GM12878 (cell line): ENCODE results near the gene LDLRAD4. TPM values are rescaled to one million over a fixed set of nuclear protein-coding genes. Genes with fewer than 3 reads are reported as not detected.

ENCODE experiments used
- ATAC-seq: fragments of 200-7000 bp; cut with Tn5 transposase; 3 replicates; pipeline ENCODE4 v1.9.1; 2020; ENCODE audit warnings: mild to moderate bottlenecking, moderate library complexity
- BruUV-seq: library from RNA; stranded (reverse); fragments of 400-500 nt; replicated peaks from 2 replicates; lab custom pipeline; 2021; lab: Mats Ljungman, UMichigan
- CTCF ChIA-PET: fragments of 300-600 bp; sonication (Branson Sonifier 250); formaldehyde crosslinking; extraction: SDS; loops from one replicate; lab custom pipeline; 2021; ENCODE audit warnings: inconsistent platforms; lab: Yijun Ruan, JAX
- POLR2A ChIA-PET: fragments of 350-600 bp; formaldehyde crosslinking; extraction: SDS; loops from one replicate; lab custom pipeline; 2021; ENCODE audit warnings: inconsistent platforms; lab: Charles Lee
- RAD21 ChIA-PET: fragments of 300-600 bp; sonication (Branson Sonifier 250); formaldehyde crosslinking; loops from one replicate; lab custom pipeline; 2023; ENCODE audit warnings: antibody characterized with exemption; ENCODE audit not compliant: unreplicated experiment; lab: Charles Lee
- SMC1A ChIA-PET: fragments of 300-600 bp; sonication (Branson Sonifier 250); formaldehyde crosslinking; loops from one replicate; lab custom pipeline; 2023; ENCODE audit not compliant: unreplicated experiment, uncharacterized antibody; lab: Charles Lee
- DNase-seq: peaks from one replicate; pipeline ENCODE4 v3.0.0-alpha.2; 2011; ENCODE audit warnings: low read depth, low spot score
- FAIRE-seq: peaks from 3 replicates; lab custom pipeline; 2011; peaks lifted over from hg19 to GRCh38; lab: Jason Lieb, UNC
- H2AFZ ChIP-seq: 2 replicates; pipeline ENCODE4 v1.6.0; 2011; ENCODE audit warnings: low read depth, low read length, control low read depth; ENCODE audit not compliant: control insufficient read depth
- H3K27ac ChIP-seq: 2 replicates; pipeline ENCODE4 v1.5.1; 2011; ENCODE audit warnings: control low read depth; ENCODE audit not compliant: control insufficient read depth, insufficient read depth
- H3K27me3 ChIP-seq, 2 experiments: replicated peaks in 1 of 2; 2 replicates each; pipeline versions ENCODE4 v1.6.0 to v1.6.1; 2011; ENCODE audit warnings: low read length in 1 of 2; ENCODE audit not compliant: control insufficient read depth in 2 of 2, insufficient read depth in 2 of 2
- H3K36me3 ChIP-seq, 2 experiments: 2 replicates each; pipeline ENCODE4 v1.5.1; 2011; ENCODE audit warnings: low read length in 1 of 2; ENCODE audit not compliant: control insufficient read depth in 2 of 2, insufficient read depth in 2 of 2
- H3K4me1 ChIP-seq: 2 replicates; pipeline ENCODE4 v1.6.1; 2011; ENCODE audit warnings: mild to moderate bottlenecking, low read length, moderate library complexity, mixed read lengths; ENCODE audit not compliant: control insufficient read depth, insufficient read depth
- H3K4me2 ChIP-seq: 2 replicates; pipeline ENCODE4 v1.6.0; 2011; ENCODE audit warnings: control low read depth; ENCODE audit not compliant: control insufficient read depth, insufficient read depth
- H3K4me3 ChIP-seq: fragments of 200-600 bp; sonication (generic); 2 replicates; pipeline ENCODE4 v1.5.1; 2016
- H3K79me2 ChIP-seq: 2 replicates; pipeline ENCODE4 v1.6.0; 2011; ENCODE audit warnings: low read length; ENCODE audit not compliant: control insufficient read depth, insufficient read depth
- H3K9ac ChIP-seq: 2 replicates; pipeline ENCODE4 v1.8.0; 2011; ENCODE audit warnings: low read length, control low read depth, mixed read lengths; ENCODE audit not compliant: control insufficient read depth, insufficient read depth
- H3K9me3 ChIP-seq: replicated peaks from 3 replicates; pipeline ENCODE4 v1.5.1; 2011; ENCODE audit warnings: mild to moderate bottlenecking, low read length; ENCODE audit not compliant: control insufficient read depth, insufficient read depth
- H4K20me1 ChIP-seq: 2 replicates; pipeline ENCODE4 v1.6.0; 2011; ENCODE audit not compliant: control insufficient read depth, insufficient read depth
- E4F1 ChIP-seq: fragments of 450-650 bp; IDR thresholded peaks from 2 replicates; pipeline ENCODE4 v1.6.1; 2018; ENCODE audit warnings: borderline replicate concordance, mild to moderate bottlenecking; ENCODE audit not compliant: partially characterized antibody
- NFIC ChIP-seq: IDR thresholded peaks from 2 replicates; pipeline ENCODE4 v1.6.1; 2012; ENCODE audit warnings: low read depth, mild to moderate bottlenecking, inconsistent platforms, low read length, moderate library complexity
- RELA ChIP-seq: fragments of 450-650 bp; IDR thresholded peaks from 2 replicates; pipeline ENCODE4 v1.8.0; 2014; ENCODE audit warnings: borderline replicate concordance; ENCODE audit not compliant: partially characterized antibody
- SIX5 ChIP-seq: IDR thresholded peaks from 2 replicates; pipeline ENCODE4 v1.6.1; 2011; ENCODE audit warnings: mild to moderate bottlenecking, low read depth, low read length, moderate library complexity; ENCODE audit not compliant: severe bottlenecking
- SREBF1 ChIP-seq: IDR thresholded peaks from 2 replicates; pipeline ENCODE4 v1.6.1; 2012; ENCODE audit warnings: mild to moderate bottlenecking, low read length
- SUPT20H ChIP-seq: IDR thresholded peaks from 2 replicates; pipeline ENCODE4 v1.6.1; 2011; ENCODE audit warnings: low read depth, mild to moderate bottlenecking, low read length, moderate library complexity, borderline replicate concordance; ENCODE audit not compliant: control insufficient read depth
- SUZ12 ChIP-seq: fragments of 200-600 bp; sonication (generic); IDR thresholded peaks from one replicate; pipeline ENCODE4 v1.6.1; 2018; ENCODE audit warnings: antibody characterized with exemption, mild to moderate bottlenecking; ENCODE audit not compliant: unreplicated experiment
- WGBS: methylation state at CpG from one replicate; pipeline ENCODE4 v1.1.6; 2016; ENCODE audit warnings: low lambda C conversion rate; ENCODE audit not compliant: insufficient replicate concordance, insufficient coverage; ENCODE audit errors: missing lambda C conversion rate; 5-methylcytosine and 5-hydroxymethylcytosine counted together
- in situ Hi-C: fragments of 300-500 bp; cut with MboI; formaldehyde crosslinking; loops from 9 replicates; pipeline ENCODE4 v1.14.3; 2018; ENCODE audit warnings: mixed read lengths
- intact Hi-C: fragments of 100-400 bp; cut with micrococcal nuclease; formaldehyde crosslinking; loops from one replicate; pipeline ENCODE4 v1.14.2; 2022; ENCODE audit not compliant: unreplicated experiment
- polyA plus RNA-seq, 11 experiments: library from polyadenylated mRNA; depleted of rRNA in 4 of 11; unstranded in 6 of 11; stranded (reverse) in 5 of 11; fragments of >200 nt; fragmentation: Nextera tagmentation in 4 of 11; fragmentation: Illumina TruSeq in 1 of 11; extraction: Ambion mirVana in 4 of 11; extraction: Trizol in 1 of 11; gene quantifications; 1 replicate in 1 of 11; 2 replicates in 10 of 11; pipeline versions ENCODE4 v1.2.1 to v1.2.3, GENCODE V29; 2011 to 2016; ENCODE audit warnings: inconsistent platforms in 2 of 11, missing spikeins in 2 of 11, low read depth in 1 of 11
- total RNA-seq, 4 experiments: library from RNA; depleted of rRNA in 3 of 4; stranded (reverse); fragments of >200 nt in 3 of 4; fragmentation: Illumina TruSeq in 1 of 4; extraction: Trizol in 1 of 4; gene quantifications; 2 replicates each; pipeline versions ENCODE4 v1.2.1 to v1.2.3, GENCODE V29; 2013 to 2021
- TF ChIP-seq, protein P1 (sequence below): IDR thresholded peaks from 2 replicates; pipeline ENCODE4 v1.6.1; 2012; ENCODE audit warnings: low read depth, low read length, improper control_type of control experiment
- TF ChIP-seq, protein P2 (sequence below): IDR thresholded peaks from 2 replicates; pipeline ENCODE4 v1.6.1; 2012; ENCODE audit warnings: low read length, inconsistent platforms

The LDLRAD4 gene
- total and polyA plus RNA-seq, 10 of the 15 experiments (the other 5 are each of a cell fraction or from before 2014, with no cell fraction given): 2.7 to 16.8 (median 11.2) TPM

DNA sequence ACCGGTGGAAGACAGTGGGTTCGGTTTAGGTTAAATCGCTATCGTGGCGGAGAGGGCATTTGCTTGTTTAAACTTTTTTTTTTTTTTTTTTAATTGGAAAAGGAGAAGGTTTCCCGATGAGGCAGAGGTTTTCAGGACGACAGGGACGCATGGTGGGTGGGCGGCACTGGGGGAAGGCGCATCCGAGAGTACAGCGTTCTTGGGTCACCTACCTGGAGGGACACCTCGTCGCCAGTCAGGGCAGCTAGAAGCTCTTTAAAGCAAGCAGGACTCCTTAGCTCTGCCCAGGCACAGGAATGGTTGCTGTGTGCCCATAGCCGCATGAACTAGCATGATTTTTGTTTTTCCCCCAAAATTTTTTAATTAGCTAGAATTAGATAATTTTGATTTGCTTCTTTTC lies 437 bp downstream of the LDLRAD4 start:
- ChIA-PET CTCF (interaction anchor here (1.0 to 2.0 kb wide), 2 partner anchors 283 to 412 kb away, joined by 3 to 5 read pairs; no protein-coding TSS in a partner anchor), RAD21 (interaction anchor here (0.7 to 1.3 kb wide), 3 partner anchors 40 to 411 kb away, joined by 3 to 4 read pairs (median 3); no protein-coding TSS in a partner anchor), SMC1A (interaction anchor here (0.6 to 1.9 kb wide), 2 partner anchors 339 to 413 kb away, joined by 4 to 5 read pairs; no protein-coding TSS in a partner anchor), POLR2A (no interaction called here)
- Histone ChIP-seq H3K9ac (no peak overlapping the region), H4K20me1 (no peaks in the 10 kb centered on the region), H3K79me2 (no peaks in the 10 kb centered on the region), H3K4me3 (no peak overlapping the region), H3K27me3 (peaks cover 12 to 24% of the 10 kb centered on the region in 2 experiments), H3K27ac (no peak overlapping the region), H3K4me1 (no peaks in the 10 kb centered on the region), H3K4me2 (no peak overlapping the region), H2AFZ (no peak overlapping the region), H3K36me3 (no peaks in the 10 kb centered on the region), H3K9me3 (no peaks in the 10 kb centered on the region)
- 49% methylated on average over 13 of the region's 15 CpGs for WGBS
- TF ChIP-seq SREBF1 (no peak), RELA (no peak), SUPT20H (no peak), NFIC (no peak), E4F1 (no peak), SIX5 (no peak), SUZ12 (no peak)
- TF ChIP-seq, protein P1, sequence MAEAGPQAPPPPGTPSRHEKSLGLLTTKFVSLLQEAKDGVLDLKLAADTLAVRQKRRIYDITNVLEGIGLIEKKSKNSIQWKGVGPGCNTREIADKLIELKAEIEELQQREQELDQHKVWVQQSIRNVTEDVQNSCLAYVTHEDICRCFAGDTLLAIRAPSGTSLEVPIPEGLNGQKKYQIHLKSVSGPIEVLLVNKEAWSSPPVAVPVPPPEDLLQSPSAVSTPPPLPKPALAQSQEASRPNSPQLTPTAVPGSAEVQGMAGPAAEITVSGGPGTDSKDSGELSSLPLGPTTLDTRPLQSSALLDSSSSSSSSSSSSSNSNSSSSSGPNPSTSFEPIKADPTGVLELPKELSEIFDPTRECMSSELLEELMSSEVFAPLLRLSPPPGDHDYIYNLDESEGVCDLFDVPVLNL: no peak
- TF ChIP-seq, protein P2, sequence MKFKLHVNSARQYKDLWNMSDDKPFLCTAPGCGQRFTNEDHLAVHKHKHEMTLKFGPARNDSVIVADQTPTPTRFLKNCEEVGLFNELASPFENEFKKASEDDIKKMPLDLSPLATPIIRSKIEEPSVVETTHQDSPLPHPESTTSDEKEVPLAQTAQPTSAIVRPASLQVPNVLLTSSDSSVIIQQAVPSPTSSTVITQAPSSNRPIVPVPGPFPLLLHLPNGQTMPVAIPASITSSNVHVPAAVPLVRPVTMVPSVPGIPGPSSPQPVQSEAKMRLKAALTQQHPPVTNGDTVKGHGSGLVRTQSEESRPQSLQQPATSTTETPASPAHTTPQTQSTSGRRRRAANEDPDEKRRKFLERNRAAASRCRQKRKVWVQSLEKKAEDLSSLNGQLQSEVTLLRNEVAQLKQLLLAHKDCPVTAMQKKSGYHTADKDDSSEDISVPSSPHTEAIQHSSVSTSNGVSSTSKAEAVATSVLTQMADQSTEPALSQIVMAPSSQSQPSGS: no peak
- DNase-seq: no peak
- no TSS peak for BruUV-seq
- ATAC-seq: no peak
- FAIRE-seq: no peak
- intact Hi-C loops: loop anchor here (10.0 kb wide), 1 partner anchor 316 kb away; no protein-coding TSS in a partner anchor
- in situ Hi-C loops: no loop called here
